Stimulated activated CD8-positive, alpha-beta memory T cell treated with anti-CD3 and anti-CD28 coated beads, Interleukin-12 subunit alpha, Interleukin-12 subunit beta, amount 100 ng/mL, for 1 hour (primary cell): Measurements from ENCODE around the gene BIN1.

Experiments used
- DNase-seq: peaks from one replicate; pipeline ENCODE4 v3.0.0-alpha.2; 2020; ENCODE audit warnings: low read depth

Gene BIN1

GRCh38 chr2:127090281-127091120 lies 16.5 kb downstream of the BIN1 start:
- DNase-seq: no peak

- DNase-seq: no peak
These were observed 17.3 kb downstream of the BIN1 start for GRCh38 chr2:127089478-127090235.

- no peak for DNase-seq
These were observed 18.2 kb downstream of the BIN1 start for GRCh38 chr2:127088706-127089105.

GRCh38 chr2:127087791-127088495 lies 19.0 kb downstream of the BIN1 start:
- no peak for DNase-seq

GRCh38 chr2:127086990-127087790 lies 19.8 kb downstream of the BIN1 start:
- DNase-seq: no peak

GRCh38 chr2:127085317-127085681 lies 21.7 kb downstream of the BIN1 start:
- DNase-seq: no peak

GRCh38 chr2:127084611-127085316 lies 22.2 kb downstream of the BIN1 start:
- no peak for DNase-seq

GRCh38 chr2:127083819-127084503 lies 23.0 kb downstream of the BIN1 start:
- no peak for DNase-seq

- no peak for DNase-seq
These were observed 24.0 kb downstream of the BIN1 start for GRCh38 chr2:127082974-127083373.

GRCh38 chr2:127081826-127082633 lies 24.9 kb downstream of the BIN1 start:
- peak; percentile 64 for DNase-seq

- peak; percentile 16 for DNase-seq
These were observed 25.8 kb downstream of the BIN1 start for GRCh38 chr2:127080938-127081755.

- DNase-seq: peak; percentile 18
These were observed 26.6 kb downstream of the BIN1 start for GRCh38 chr2:127080226-127080937.

- DNase-seq: no peak
These were observed 27.5 kb downstream of the BIN1 start for GRCh38 chr2:127079358-127079920.

GRCh38 chr2:127078666-127079270 lies 28.2 kb downstream of the BIN1 start:
- no peak for DNase-seq

GRCh38 chr2:127078028-127078427 lies 28.9 kb downstream of the BIN1 start:
- DNase-seq: no peak

GRCh38 chr2:127076924-127077323 lies 30.0 kb downstream of the BIN1 start:
- no peak for DNase-seq

- no peak for DNase-seq
These were observed 30.7 kb downstream of the BIN1 start for GRCh38 chr2:127076290-127076689.
